GM10847 (cell line): ENCODE measurements around the gene OR14A16.

Source experiments
- POLR2A ChIP-seq: IDR thresholded peaks from 2 replicates; pipeline ENCODE4 v1.6.1; 2011; ENCODE audit not compliant: insufficient read length; ENCODE audit errors: extremely low read depth

The OR14A16 gene

GRCh38 chr1:247840818-247841217, 16.9 kb upstream of the OR14A16 start:
- no peak for TF ChIP-seq POLR2A

DNA sequence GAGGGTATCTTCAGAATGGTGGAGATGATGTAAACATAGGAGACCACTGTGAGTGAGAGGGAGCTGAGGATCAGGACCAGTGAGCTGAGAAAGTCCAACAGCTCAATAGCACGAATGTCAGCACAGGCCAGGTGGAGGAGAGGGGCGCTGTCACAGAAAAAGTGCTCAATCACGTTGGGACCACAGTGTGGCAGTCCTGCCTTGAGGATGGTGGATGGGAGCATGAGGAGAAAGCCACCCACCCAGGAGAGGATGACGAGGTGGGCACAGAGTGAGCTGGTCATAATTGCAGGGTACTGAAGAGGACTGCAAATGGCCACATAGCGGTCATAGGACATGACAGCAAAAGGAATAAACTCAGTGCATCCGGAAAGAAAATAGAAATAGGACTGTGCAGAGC, 9.7 kb upstream of the OR14A16 start:
- no peak for TF ChIP-seq POLR2A

GRCh38 chr1:247829656-247830055, 5.7 kb upstream of the OR14A16 start:
- TF ChIP-seq POLR2A, result no peak

DNA sequence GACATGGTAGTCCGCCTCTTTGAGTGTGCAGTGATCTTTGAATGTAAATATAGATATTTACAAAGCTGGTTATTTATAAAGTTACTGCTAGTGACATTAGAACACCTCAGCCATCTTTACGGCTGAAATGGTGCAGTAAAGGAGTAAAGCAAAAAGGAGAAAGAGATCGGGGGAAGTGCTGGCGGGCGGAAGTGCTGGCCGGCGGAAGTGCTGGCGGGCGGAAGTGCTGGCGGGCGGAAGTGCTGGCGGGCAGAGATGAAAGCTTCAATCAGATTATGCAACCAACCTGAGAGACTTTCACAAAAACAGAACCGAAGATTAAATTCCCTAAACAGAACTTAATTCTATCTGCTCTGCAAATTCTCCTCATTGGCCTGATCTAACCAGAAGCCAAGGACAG, 1.4 kb upstream of the OR14A16 start:
- TF ChIP-seq POLR2A, result no peak

GRCh38 chr1:247822060-247822459, 1.9 kb downstream of the OR14A16 start:
- TF ChIP-seq POLR2A, result no peak

- TF ChIP-seq POLR2A, result no peak
Observed at GRCh38 chr1:247812637-247813036, 11.3 kb downstream of the OR14A16 start.

- no peak for TF ChIP-seq POLR2A
Observed at GRCh38 chr1:247797518-247797917, 26.4 kb downstream of the OR14A16 start.

GRCh38 chr1:247769603-247770002, 54.3 kb downstream of the OR14A16 start:
- no peak for TF ChIP-seq POLR2A
